Neural crest cell (in vitro differentiated cells): ENCODE results near the gene RGS7. TPM values are rescaled to one million over a fixed set of nuclear protein-coding genes. Genes with fewer than 3 reads are reported as not detected.

Experiments
- DNase-seq: peaks from one replicate; pipeline ENCODE4 v3.0.0; 2021; ENCODE audit warnings: low read depth, mixed read lengths, low spot score
- H3K27ac Mint-ChIP-seq: one replicate; pipeline ENCODE4 v1.8.0; 2021; ENCODE audit warnings: mild to moderate bottlenecking, mixed read lengths; ENCODE audit not compliant: unreplicated experiment
- H3K27me3 Mint-ChIP-seq: 2 replicates; pipeline ENCODE4 v1.8.0; 2021; ENCODE audit warnings: low read depth, mild to moderate bottlenecking, mixed read lengths
- H3K36me3 Mint-ChIP-seq: 2 replicates; pipeline ENCODE4 v1.8.0; 2021; ENCODE audit warnings: low read depth, mild to moderate bottlenecking, mixed read lengths
- H3K4me1 Mint-ChIP-seq: 2 replicates; pipeline ENCODE4 v1.8.0; 2021; ENCODE audit warnings: mixed read lengths
- H3K4me3 Mint-ChIP-seq: one replicate; pipeline ENCODE4 v1.8.0; 2021; ENCODE audit warnings: mild to moderate bottlenecking, mixed read lengths
- H3K9me3 Mint-ChIP-seq: 2 replicates; pipeline ENCODE4 v1.8.0; 2021; ENCODE audit warnings: mixed read lengths
- total RNA-seq: library from RNA; stranded (reverse); gene quantifications from 2 replicates; pipeline ENCODE4 v1.2.1, GENCODE V29; 2021
- TF ChIP-seq, protein P1 (sequence below): fragments of 200-600 bp; sonication (generic); conservative IDR thresholded peaks from 2 replicates; pipeline ENCODE4 v1.5.0; 2021; ENCODE audit warnings: antibody characterized with exemption, mild to moderate bottlenecking

RGS7 gene
- total RNA-seq, 1 donor from 2014 or later: 0.65 TPM

DNA sequence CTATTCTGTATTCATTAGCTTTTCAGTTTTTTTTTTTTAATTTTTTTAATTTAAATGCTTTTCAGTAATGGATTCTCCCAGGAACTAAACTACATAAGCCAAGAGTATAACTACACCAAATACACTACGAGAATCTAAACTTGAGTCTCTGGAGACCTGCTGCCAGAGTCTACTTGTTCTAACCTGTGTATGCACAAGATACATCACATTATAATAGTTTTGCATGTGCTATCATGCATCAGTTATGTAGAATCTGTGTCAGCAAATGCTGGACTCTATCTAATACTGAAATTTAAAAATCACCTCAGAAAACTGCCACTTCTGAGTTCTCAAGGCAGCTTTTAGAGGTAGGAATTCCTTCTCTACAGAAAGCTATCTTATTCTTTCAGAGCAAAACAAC is 598.7 kb downstream of the RGS7 start:
- H3K27ac Mint-ChIP-seq: no peak overlapping the region
- no peak for DNase-seq
- H3K36me3 Mint-ChIP-seq: no peaks in the 10 kb centered on the region
- peaks cover 1% of the 10 kb centered on the region for H3K9me3 Mint-ChIP-seq
- TF ChIP-seq, protein P1, sequence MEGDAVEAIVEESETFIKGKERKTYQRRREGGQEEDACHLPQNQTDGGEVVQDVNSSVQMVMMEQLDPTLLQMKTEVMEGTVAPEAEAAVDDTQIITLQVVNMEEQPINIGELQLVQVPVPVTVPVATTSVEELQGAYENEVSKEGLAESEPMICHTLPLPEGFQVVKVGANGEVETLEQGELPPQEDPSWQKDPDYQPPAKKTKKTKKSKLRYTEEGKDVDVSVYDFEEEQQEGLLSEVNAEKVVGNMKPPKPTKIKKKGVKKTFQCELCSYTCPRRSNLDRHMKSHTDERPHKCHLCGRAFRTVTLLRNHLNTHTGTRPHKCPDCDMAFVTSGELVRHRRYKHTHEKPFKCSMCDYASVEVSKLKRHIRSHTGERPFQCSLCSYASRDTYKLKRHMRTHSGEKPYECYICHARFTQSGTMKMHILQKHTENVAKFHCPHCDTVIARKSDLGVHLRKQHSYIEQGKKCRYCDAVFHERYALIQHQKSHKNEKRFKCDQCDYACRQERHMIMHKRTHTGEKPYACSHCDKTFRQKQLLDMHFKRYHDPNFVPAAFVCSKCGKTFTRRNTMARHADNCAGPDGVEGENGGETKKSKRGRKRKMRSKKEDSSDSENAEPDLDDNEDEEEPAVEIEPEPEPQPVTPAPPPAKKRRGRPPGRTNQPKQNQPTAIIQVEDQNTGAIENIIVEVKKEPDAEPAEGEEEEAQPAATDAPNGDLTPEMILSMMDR: no peak
- no peaks in the 10 kb centered on the region for H3K27me3 Mint-ChIP-seq
- no peaks in the 10 kb centered on the region for H3K4me1 Mint-ChIP-seq
- no peak overlapping the region for H3K4me3 Mint-ChIP-seq

DNA sequence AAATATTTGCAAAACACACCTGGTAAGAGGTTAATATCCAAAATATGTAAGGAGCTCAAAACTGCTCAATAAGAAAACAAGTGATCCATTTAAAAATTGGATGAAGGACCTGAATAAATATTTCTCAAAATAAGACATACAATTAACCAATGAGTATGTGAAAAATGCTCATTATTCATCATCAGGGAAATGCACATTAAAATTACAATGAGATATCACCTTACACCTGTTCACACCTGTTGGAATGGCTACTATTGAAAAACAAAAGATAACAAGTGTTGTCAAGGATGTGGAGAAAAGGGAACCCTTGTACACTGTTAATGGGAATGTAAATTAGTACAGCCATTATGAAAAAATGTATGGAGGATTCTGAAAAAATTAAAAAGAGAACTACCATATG is 609.1 kb downstream of the RGS7 start:
- Mint-ChIP-seq H3K27ac (no peak overlapping the region), H3K36me3 (no peaks in the 10 kb centered on the region), H3K27me3 (peaks cover 4% of the 10 kb centered on the region), H3K4me3 (no peak overlapping the region), H3K9me3 (peaks cover 3% of the 10 kb centered on the region), H3K4me1 (peaks cover 4% of the 10 kb centered on the region)
- DNase-seq: no peak
- TF ChIP-seq, protein P1: no peak

DNA sequence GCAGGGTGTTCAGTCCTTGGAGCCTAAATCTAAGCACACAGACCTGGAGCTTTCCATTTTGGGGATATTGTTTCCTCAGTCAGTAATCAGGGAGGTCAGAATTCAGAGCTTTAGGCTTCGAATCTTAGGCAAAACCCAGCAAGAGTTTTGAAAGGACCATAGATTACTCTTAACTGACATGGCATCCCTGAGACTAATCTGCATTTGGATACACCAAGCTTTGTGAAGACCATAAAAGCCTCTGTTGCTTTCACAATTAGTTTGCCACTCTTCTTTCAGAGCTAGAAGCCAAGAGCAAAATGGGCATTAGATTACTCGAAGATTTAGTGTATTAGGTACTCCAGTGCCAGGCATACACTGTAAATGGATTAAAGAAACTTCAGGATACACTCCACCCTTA is 613.3 kb downstream of the RGS7 start:
- peaks cover 3% of the 10 kb centered on the region for H3K9me3 Mint-ChIP-seq
- H3K4me1 Mint-ChIP-seq: peaks cover 4% of the 10 kb centered on the region
- no peak for DNase-seq
- peak overlapping the region; percentile 3 for H3K27ac Mint-ChIP-seq
- TF ChIP-seq, protein P1: no peak
- H3K36me3 Mint-ChIP-seq: no peaks in the 10 kb centered on the region
- H3K4me3 Mint-ChIP-seq: no peak overlapping the region
- no peaks in the 10 kb centered on the region for H3K27me3 Mint-ChIP-seq

DNA sequence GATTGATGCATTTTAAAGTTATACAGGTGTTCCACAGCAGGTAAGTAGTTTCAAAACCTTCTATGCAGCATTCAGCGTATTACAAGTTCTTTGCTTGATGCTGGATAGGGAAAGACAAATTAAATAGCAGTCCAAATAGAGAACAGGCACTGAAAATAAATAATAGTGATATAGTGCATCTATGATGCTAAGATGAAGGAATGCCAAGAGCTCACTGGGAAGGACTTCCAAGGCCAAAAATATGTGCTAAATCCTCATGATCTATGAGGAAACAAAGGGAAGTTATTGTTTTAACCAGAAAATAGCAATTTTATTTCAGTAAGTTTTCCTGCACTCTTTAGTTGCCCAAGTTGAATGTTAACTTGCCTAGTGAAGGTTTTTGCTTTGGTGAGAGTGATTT is 617.3 kb downstream of the RGS7 start:
- H3K27ac Mint-ChIP-seq: no peak overlapping the region
- TF ChIP-seq, protein P1: no peak
- no peaks in the 10 kb centered on the region for H3K27me3 Mint-ChIP-seq
- no peaks in the 10 kb centered on the region for H3K9me3 Mint-ChIP-seq
- H3K4me1 Mint-ChIP-seq: peaks cover 4% of the 10 kb centered on the region
- no peak for DNase-seq
- no peak overlapping the region for H3K4me3 Mint-ChIP-seq
- no peaks in the 10 kb centered on the region for H3K36me3 Mint-ChIP-seq

DNA sequence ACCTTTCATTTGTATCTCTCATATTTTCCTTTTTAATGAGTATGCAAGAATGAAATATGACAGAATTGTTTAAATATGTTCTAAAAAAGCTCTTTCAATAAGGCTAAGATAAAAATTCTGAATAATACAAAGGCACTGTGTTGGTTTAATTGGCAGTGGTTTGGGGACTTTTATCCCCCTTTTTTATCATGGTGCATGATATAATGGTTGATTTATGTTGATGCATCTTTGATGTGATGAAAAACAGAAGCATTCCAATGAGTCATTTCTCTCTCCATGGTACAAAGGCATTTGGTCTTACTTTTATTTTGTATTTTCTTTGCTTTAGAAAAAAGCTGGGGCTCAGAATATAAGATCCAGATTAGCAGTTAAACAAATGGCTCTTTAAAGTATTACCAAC is 617.9 kb downstream of the RGS7 start:
- TF ChIP-seq, protein P1: no peak
- H3K27me3 Mint-ChIP-seq: no peaks in the 10 kb centered on the region
- DNase-seq: no peak
- H3K4me3 Mint-ChIP-seq: no peak overlapping the region
- H3K36me3 Mint-ChIP-seq: no peaks in the 10 kb centered on the region
- no peaks in the 10 kb centered on the region for H3K9me3 Mint-ChIP-seq
- H3K4me1 Mint-ChIP-seq: peaks cover 4% of the 10 kb centered on the region
- no peak overlapping the region for H3K27ac Mint-ChIP-seq

DNA sequence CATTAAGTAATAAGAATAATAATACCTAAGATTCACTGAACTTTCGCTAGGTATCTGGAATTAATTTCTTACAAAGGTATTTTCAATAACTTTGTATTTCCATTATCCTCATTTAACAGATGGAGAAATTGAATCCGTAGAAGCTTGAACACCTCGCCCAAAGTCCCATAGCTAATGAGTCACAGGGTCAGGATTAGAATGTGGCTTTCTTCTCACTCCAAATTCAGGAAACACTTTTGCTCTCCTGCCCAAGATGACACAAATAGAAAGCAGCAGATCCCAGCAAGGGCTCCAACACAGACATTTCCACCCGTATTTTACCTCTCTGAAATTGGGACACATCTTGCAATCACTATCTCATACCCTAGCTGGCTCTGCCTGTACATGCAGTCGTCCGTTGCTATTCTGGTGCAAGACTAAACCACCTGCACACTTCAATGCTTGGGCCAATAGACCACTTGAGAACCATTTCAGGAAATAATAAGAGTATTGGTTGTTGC is 619.2 kb downstream of the RGS7 start:
- no peaks in the 10 kb centered on the region for H3K4me1 Mint-ChIP-seq
- no peaks in the 10 kb centered on the region for H3K36me3 Mint-ChIP-seq
- TF ChIP-seq, protein P1: no peak

More for the DNA sequence above, 619.2 kb downstream of the RGS7 start:
- DNase-seq: no peak
- Mint-ChIP-seq H3K27me3 (no peaks in the 10 kb centered on the region), H3K9me3 (no peaks in the 10 kb centered on the region), H3K4me3 (no peak overlapping the region), H3K27ac (no peak overlapping the region)
